ENCODE results near the gene PDE6C.

PDE6C gene

GRCh38 chr10:93615576-93616235, 3.4 kb downstream of the PDE6C start:
- in situ Hi-C loops (cut with HindIII; ENCODE audit: low sequenced_read_pairs): no loop called here
- DNase-seq (ENCODE audit: low read depth): no peak
- TF ChIP-seq CTCF (IDR thresholded peaks at IDR 0.05; ENCODE audit: low read depth, low read length, missing control alignments): no peak
- H3K4me3 ChIP-seq (ENCODE audit: low read depth, low read length): no peak overlapping the region

- TF ChIP-seq CTCF (IDR thresholded peaks at IDR 0.05; ENCODE audit: low read depth, low read length, missing control alignments): no peak
- DNase-seq (ENCODE audit: low read depth): no peak
- no peak overlapping the region for H3K4me3 ChIP-seq (ENCODE audit: low read depth, low read length)
- in situ Hi-C loops (cut with HindIII; ENCODE audit: low sequenced_read_pairs): no loop called here
These were observed 8.6 kb downstream of the PDE6C start for GRCh38 chr10:93620925-93621324.

GRCh38 chr10:93622942-93623341, 10.6 kb downstream of the PDE6C start:
- no peak for TF ChIP-seq CTCF (IDR thresholded peaks at IDR 0.05; ENCODE audit: low read depth, low read length, missing control alignments)
- no peak for DNase-seq (ENCODE audit: low read depth)
- no peak overlapping the region for H3K4me3 ChIP-seq (ENCODE audit: low read depth, low read length)
- in situ Hi-C loops (cut with HindIII; ENCODE audit: low sequenced_read_pairs): no loop called here

- DNase-seq (ENCODE audit: low read depth): no peak
- in situ Hi-C loops (cut with HindIII; ENCODE audit: low sequenced_read_pairs): loop anchor here (5.0 kb wide), 1 partner anchor 33 kb away; no protein-coding TSS in a partner anchor
- no peak overlapping the region for H3K4me3 ChIP-seq (ENCODE audit: low read depth, low read length)
- TF ChIP-seq CTCF (IDR thresholded peaks at IDR 0.05; ENCODE audit: low read depth, low read length, missing control alignments): no peak
These were observed 16.5 kb downstream of the PDE6C start for GRCh38 chr10:93628858-93629257.

- in situ Hi-C loops (cut with HindIII; ENCODE audit: low sequenced_read_pairs): loop anchor here (5.0 kb wide), 2 partner anchors 33 to 57 kb away; no protein-coding TSS in a partner anchor
- DNase-seq (ENCODE audit: low read depth): no peak
- TF ChIP-seq CTCF (IDR thresholded peaks at IDR 0.05; ENCODE audit: low read depth, low read length, missing control alignments): no peak
- H3K4me3 ChIP-seq (ENCODE audit: low read depth, low read length): no peak overlapping the region
These were observed 17.4 kb downstream of the PDE6C start for GRCh38 chr10:93629647-93630305.

GRCh38 chr10:93630625-93631557, 18.6 kb downstream of the PDE6C start:
- TF ChIP-seq CTCF (IDR thresholded peaks at IDR 0.05; ENCODE audit: low read depth, low read length, missing control alignments): no peak
- in situ Hi-C loops (cut with HindIII; ENCODE audit: low sequenced_read_pairs): loop anchor here (5.0 kb wide), 1 partner anchor 59 kb away; no protein-coding TSS in a partner anchor
- H3K4me3 ChIP-seq (ENCODE audit: low read depth, low read length): no peak overlapping the region
- DNase-seq (ENCODE audit: low read depth): no peak

All from astrocyte of the cerebellum (primary cell).